ENCODE measurements around the gene ZNF778.
"Not testable (repeated sequence)": the region's sequence is repeated elsewhere in the genome, so short reads cannot be mapped to it uniquely, and the experiment has no call there.

ZNF778 gene

DNA sequence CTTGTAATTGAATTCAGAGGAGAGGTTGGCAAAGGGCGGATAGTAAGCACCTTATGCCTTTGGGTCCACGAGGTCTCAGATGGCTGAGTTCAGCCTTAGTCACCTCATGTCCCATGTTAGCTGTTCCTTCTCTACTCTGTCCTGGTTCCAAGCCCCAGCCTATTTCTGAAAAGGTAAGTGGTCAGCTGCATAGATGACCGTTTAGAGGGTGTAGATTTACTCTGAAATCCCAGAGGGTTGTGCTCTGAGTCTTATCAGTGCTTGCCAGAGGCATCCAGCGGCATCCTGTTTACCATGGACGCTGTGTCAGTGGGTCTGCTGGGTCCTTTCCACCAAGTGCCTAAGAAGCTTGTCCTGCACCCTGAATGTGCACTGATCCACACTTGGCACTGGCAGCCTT lies 1.9 kb downstream of the ZNF778 start:
- DNase-seq = no peak

DNA sequence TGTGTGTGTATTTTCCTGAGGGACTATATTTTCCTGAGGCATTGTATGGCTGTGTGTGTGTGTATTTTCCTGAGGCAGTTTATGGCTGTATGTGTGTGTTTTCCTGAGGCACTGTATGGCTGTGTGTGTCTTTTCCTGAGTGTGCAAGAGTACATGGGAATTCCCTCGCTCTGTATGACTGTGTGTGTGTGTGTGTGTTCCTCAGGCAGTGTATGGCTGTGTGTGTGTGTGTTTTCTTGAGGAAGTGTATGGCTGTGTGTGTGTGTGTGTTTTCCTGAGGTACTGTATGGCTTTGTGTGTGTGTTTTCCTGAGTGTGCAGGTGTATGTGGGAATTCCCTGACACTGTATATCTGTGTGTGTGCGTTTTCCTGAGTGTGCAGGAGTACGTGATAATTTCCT lies 4.1 kb downstream of the ZNF778 start:
- no peak for DNase-seq

DNA sequence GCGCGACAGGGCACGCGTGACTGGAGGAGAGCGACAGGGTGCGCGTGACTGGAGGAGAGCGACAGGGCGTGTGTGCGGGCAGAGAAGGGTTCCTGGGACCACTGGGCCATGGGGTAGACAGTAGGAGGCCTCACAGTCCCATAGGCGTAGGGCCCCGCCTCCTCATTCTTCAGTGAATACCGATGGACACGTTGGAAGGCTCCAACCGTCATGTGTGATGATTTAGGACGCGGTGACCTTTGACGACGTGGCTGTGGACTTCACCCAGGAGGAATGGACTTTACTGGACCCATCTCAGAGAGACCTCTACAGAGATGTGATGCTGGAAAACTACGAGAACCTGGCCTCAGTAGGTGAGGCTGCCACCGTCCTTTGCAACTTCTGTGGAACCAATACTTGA lies 5.4 kb downstream of the ZNF778 start:
- DNase-seq = no peak

DNA sequence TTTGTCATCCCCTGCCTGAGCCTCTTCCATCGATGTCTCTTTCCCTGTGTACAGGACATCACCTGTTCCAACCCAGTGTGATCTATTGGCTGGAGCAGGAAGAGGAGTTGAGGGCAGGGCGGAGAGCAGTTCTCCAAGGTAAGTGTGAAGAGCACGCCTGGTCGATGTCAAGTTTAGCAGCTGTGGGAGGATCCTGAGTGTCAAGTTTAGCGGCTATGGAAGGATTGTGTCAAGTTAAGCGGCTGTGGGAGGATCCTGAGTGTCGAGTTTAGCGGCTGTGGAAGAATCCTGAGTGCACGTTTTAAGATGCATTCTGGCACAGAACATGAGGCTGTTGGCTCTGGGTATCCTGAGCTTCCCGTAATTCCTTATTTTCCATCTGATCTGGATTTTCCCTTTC lies 7.2 kb downstream of the ZNF778 start:
- DNase-seq = no peak

DNA sequence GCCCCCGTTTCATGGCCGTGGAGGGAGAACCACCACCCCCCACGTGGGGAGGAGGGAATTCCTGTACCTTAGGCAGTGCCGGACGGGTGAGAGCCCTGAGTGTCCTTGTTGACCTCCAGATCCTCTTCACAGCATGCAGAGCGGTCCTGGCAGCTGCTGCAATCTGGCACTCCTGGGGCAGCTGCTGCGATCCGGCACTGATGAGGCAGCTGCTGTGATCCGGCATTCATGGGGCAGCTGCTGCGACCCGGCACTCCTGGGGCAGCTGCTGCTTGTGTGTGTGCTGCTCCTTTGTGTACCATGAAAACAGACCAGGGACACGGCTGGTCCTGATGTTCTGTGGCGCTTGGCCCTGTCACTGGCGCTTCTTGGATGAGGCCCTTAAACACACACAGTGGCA lies 12.8 kb downstream of the ZNF778 start:
- DNase-seq = no peak

DNA sequence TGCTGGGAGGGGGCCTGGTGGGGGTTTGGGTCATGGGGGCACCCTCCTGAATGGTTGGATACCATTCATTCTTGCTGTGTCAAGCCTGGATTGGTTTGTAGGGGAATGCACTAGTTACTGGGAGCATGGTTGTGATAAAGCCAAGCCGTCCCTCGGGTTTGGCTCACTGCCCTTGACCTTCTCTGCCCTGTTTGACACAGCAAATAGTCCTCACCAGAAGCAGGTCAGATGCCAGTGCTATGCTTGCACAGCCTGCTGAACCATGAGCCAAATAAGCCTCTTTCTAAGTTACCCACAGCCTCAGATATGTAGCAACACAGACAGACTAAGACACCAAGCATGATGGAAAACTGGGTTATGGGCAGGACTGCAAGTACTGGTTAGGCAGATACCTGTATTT lies 14.6 kb downstream of the ZNF778 start:
- no peak for DNase-seq

DNA sequence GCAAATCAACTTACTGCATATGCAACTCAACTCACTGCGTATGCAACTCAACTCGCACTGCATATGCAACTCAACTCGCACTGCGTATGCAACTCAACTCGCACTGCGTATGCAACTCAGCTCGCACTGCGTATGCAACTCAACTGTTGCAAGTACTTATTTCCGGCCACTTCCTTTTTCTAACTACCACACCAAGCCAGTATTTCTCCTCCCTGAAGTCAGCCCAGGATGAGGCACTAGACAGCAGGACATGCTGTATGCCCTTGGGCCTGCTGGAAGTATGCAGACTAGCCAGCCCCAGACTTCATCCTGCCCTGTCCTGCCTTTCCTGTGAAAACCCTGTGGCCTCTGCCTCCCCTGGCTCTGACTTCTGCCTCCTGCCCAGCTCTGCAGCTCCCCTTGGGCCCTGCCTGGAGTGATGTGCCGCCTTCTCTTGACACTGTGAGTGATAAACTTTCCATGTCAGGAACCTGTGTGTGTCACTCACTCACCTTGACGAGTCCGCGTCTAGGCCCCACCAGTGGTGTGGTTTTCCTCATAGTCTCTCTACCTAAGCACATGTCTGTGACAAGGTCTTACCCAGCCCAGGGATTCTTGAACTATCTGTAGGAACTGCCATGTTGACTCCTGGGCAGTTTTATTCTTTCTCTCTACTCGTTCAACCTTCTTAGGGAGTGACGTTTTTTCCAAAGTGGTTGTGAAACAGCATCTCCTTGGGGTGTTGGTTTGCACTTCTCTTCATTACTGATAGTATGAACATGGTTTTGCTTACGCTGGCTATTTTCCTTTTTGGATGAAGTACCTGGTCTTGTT lies 16.4 kb downstream of the ZNF778 start:
- no peak for DNase-seq

DNA sequence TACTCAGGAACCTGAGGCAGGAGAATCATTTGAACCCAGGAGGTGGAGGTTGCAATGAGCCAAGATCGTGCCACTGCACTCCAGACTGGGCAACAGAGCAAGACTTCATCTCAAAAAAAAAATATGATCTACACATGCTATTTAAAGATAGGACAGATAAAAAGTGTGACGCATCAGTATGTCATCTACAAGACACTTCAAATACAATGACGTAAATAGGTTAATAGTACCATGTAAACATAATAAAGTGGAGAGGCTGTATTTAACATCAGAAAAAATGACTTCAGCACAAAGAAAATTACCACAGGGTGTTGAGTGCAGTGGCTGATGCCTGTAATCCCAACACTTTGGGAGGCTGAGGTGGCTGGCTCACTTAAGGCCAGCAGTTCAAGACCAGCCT lies 20.2 kb downstream of the ZNF778 start:
- no peak for DNase-seq

DNA sequence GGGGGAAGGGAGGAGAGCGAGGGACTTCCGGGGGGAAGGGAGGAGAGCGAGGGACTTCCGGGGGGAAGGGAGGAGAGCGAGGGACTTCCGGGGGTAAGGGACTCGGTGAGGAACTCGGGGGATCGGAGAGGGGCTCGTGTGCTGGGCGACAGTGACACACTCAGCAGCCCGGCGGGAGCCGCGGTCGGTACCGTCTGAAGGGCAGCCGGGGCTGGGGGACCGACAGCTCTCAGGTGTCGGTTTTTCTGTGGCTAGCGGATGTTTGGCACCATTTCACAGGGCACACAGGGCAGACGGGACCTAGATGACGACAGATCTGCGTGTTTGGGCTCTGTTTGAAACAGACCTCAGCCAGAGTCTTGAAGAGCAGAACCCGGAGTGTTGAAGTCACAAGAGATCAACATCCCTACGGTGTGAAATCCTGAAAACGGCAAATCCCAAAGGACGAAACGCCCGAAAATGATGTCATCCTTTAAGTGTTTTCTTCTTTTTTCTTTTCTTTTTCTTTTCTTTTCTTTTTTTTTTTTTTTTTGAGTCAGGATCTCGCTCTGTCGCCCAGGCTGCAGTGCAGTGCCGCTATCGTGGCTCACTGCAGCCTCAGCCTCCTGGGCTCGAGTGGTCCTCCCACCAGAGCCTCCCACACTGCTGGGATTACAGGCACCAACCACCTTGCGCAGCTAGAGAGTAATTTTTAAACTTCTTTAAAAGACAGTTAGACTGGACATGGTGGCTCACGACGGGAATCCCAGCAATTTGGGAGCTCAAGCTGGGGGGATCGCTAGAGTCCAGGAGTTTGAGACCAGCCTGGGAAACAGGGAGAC lies 23.9 kb downstream of the ZNF778 start:
- peak; percentile 61 for DNase-seq

DNA sequence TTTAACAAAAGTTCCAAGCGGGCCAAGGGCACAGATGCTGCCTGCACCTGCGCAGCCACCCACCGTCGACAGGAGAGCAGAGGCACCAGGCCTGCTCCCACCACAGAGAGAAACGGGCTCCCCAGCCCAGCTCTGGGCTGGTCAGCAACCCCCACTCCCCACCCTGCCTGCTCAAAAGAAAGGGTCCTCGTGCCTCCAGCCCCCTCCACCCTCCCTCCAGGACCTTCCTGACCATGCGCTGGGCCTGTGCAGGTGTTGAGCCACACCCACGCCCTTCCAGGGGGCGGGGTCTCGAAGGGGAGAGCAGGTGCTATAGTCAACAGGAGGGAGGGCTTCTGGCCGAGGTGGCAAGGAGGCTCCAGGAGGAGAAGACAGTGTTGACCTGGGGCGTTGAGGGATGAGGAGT lies 25.3 kb downstream of the ZNF778 start:
- no peak for DNase-seq

DNA sequence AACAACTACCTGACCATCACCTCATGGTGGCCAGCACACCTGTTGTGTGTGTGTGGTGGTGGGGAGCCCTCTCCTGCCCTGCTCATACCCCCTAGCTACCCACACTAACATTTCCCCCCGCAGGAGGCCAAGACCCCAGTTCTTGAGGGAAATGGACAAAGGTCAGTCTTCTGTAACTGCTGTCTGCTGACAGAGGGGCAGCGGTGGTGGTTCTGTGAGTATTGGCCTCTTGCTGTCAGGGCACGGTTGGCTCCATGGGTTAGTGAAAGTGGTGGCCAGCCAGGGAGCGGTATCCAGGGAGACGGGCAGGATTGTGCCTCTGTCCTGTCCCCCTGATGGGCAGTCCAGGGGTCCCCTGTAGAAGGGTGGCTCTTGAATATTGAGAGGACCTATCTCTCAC lies 26.2 kb downstream of the ZNF778 start:
- DNase-seq = no peak

DNA sequence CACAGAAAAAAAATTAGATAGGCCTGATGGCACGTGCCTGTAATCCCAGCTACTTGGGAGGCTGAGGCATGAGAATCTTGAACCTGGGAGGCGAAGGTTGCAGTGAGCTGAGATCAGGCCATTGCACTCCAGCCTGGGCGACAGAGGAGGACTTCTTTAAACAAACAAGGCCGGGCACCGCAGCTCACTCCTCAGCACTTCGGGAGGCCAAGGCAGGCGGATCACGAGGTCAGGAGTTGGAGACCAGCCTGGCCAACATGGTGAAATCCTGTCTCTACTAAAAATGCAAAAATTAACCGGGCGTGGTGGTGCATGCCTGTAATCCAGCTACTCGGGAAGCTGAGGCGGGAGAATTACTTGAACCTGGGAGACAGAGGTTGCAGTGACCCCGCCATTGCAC lies 26.8 kb downstream of the ZNF778 start:
- not testable (repeated sequence) for DNase-seq

DNA sequence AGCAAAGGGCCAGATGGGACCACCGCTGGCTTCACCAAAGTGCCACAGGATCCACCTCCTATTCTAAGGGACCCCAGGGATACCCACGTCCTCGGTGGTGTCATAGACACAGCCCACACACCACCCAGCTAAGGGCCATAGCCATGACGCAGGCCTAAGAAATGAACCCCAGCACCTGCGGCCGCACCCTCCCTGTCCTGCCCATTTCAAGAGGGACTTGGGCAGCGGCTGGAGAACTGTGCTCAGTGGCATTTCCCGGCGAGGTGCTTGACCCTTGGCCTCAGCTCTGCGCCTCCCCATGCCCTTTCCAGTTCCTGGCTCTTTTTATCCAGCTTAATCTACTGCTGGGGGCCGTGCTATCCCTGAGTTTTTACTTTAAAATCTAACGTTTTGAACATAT lies 27.3 kb downstream of the ZNF778 start:
- no peak for DNase-seq

DNA sequence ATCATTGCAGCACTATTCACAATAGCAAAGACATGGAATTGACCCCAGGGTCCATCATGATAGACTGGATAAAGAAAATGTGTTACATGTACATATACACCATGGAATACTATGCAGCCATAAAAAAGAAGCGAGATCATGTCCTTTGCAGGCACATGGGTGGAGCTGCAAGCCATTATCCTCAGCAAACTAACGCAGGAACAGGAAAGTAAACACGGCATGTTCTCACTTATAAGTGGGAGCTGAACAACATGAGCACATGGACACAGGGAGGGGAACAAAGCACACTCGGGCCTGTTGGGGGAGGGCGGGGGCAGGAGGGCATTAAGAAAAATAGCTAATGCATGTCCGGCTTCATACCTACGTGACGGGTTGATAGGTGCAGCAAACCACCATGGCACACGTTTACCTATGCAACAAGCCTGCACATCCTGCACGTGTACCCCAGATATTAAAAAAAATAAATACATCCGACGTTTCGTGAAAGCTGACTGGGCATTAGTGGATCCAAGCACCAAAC lies 28.9 kb downstream of the ZNF778 start:
- no peak for DNase-seq

DNA sequence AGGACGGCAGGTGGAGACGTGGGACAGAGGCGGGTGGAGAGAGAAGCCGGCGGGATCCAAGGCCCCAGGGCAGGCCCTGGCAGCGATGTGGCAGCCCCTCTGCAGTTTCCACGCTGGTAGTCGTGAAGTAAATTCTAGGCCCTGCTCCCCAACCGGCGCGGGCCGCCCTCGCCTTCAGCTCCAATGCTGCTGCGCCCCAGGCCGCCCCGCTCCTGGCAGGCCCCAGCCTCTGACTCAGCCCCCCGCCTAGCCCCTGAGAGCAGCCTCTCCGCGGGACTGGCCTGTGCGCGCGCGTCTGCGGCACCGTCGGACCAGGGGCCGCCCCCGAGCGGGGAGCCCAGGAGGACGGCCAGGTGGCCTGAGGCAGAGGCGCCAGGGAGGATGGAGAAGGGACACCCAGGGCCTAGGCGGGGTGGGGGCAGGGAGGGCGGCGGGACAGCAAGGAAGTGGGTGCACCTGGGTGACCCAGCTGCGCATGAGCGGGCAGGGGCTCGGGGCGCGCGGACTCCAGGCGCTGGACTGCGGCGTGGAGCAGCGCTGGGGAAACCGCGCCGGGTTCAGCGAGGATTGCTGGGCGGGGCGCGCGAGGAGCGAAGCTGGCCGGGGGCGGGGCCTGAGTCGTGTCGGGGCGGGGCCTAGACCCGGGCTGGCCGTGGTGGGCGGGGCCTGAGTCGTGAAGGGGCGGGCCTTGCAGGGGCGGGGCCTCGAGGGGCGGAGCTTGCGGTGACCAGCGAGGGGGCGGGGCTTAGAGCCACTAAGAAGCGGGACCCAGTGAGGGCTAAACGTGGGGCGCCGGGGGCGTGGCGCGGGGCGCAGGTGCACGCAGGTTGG lies 29.6 kb downstream of the ZNF778 start:
- DNase-seq = peak; percentile 90

DNA sequence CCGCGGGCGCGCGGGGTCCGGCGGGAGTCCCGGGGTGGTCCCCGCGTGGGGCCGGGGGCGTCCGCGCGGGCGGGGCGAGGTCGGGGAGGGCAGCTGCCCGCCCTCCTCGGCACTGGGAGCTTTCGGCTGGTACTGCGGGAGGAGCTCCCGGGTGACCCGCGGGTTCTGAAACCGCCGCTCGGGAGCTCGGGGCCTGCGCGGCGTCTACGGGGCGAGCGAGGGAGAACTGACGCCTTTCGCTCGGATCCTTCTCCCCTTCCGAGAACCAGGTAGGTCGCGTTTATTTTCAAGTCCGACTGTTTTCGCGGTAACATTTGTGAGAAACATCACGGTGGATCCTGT lies 30.2 kb downstream of the ZNF778 start:
- not testable (repeated sequence) for DNase-seq

DNA sequence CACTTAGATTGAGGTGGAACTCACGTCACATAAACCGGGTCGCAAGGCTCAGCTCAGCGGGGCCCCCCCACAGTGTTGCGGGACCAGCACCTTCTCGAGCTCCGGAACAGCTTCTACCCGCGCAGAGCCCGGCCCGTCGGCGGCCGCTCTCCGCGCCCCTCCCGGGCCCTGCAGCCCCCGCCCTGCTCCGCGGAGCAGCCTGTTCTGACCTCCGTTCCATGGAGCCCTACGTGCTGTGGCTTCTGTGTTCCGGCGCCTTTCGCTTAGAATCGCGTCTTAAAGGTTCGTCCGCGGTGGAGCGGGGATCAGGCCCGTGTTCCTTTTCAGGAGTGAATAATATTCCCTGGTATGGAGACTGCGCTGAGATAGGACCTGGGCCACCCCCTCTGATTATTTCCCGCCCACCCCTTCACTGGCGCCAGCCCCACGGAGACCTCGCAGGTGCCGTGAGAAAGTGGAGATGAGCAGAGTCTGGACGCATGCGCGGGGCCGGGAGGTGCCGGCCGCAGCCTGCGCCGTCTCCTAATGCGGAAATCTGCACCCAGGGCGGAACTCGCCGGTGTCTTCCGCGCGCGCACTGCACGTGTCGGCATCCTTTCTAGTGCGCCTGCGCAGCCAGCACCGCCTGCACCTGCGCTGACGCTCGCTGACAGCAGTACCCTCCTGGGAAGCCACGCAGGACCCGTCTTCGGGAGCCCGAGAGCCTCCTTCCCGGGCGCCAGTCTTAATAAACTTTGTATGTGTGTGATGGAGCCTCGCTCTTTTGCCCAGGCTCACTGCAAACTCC lies 30.9 kb downstream of the ZNF778 start:
- no peak for DNase-seq

DNA sequence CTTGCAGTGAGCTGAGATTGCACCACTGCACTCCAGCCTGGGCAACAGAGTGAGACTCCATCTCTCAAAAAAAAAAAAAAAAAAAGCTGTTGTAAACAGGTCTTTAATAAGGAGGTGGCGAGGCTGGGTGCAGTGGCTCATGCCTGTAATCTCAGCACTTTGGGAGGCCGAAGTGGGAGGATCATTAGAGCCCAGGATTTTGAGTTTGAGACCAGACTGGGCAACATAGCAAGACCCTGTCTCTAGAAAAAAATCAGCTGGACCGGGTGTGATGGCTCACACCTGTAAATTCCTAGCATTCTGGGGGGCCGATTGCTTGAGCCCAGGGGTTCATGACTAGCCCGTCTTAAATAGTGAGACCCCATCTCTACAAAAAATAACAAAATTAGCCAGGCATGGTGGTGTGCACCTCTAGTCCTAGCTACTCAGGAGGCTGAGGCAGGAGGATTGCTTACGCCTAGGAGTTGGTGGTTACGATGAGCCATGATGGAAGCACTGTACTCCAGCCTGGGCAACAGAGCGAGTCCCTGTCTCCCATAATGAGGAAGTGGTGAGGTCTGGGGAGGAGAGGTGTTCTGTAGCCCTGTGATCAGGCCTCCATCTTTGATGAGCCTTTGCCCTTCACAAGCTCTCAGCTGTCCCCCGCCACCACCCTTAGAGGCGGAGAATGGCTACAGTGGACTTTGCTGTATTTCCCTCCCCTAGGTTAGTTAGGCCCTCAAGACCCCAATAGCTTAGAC lies 36.2 kb downstream of the ZNF778 start:
- no peak for DNase-seq

DNA sequence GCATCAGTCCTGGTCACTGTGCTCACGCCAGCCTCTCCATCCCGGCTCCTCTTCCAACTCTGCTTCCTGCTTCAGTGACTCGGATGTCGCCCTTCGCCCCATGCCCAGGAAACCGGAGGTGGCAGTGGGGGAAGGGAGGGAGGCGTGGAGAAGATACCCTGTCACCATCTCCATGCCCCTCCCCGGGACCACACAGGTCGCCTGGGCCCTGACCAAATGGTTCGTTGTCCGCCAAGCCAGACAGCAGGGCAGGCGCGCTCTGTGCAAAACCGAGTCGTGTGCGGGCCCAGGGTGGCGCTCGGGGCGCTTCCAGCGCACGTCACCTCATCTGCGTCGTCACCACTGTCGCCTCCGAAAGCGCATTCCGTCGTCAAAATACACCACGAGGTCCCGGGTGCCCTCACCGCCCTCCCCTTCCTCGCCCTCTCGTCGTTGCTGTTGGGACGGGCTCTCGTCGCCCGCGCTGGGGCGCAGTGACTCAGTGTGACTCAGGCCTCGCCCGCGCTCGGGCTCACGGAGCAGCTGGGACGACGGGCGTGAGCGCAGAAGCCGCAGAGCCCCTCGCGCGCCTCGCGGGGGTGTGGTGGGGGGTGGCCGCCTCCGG lies 39.2 kb downstream of the ZNF778 start:
- peak; percentile 20 for DNase-seq

DNA sequence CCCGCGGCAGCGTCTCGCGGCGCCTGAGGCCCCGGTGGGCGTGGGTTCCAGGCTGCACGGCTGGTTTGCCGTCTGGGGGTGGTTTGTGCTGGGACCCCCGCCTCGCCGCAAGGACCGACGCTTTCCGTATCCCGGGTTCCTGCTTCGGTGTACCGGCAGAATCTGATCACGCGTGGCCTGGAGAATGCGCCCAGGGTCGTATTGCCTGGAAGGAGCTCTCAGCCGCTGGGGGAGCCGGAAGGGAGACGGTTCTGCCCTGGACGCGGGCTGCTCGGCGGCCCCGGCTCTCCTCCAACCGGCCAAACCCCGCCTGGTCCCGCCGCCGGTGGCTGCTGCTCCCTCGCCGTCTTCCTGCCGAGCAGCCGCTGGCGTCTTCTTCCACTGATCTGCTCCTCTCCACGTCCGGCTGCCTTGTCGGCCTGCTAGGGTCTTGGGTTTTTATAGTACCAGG lies 39.8 kb downstream of the ZNF778 start:
- no peak for DNase-seq
